Dermis microvascular lymphatic vessel endothelial cell (primary cell): ENCODE results near the gene SMIM44. TPM values are rescaled to one million over a fixed set of nuclear protein-coding genes. Genes with fewer than 3 reads are reported as not detected.

ENCODE experiments used
- DNase-seq, 2 donors: peaks; one replicate each; pipeline versions ENCODE4 v3.0.0 to v3.0.0-alpha.2; 2010; ENCODE audit warnings: low read depth in 2 of 2
- total RNA-seq: library from RNA; depleted of rRNA; stranded (reverse); fragments of >200 nt; gene quantifications from 2 replicates; pipeline ENCODE4 v1.2.1, GENCODE V29; 2014

The SMIM44 gene
- total RNA-seq, 1 donor from 2014 or later, result not detected

DNA sequence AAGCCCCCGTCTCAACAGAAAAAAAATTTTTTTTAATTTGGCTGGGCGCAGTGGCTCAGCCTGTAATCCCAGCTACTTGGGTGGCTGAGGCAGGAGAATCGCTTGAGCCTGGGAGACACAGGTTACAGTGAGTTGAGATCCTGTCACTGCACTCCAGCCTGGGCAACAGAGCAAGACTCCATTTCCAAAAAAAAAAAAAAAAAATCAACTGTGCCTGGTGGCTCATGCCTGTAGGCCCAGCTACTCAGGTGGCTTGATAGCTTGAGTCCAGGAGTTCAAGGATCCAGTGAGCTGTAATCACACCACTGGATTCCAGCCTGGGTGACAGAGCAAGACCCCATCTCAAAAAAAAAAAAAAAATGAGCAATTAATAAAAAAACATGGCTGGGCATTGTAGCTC is 18.5 kb upstream of the SMIM44 start:
- no peak for DNase-seq

GRCh38 chr19:3500429-3501101 is 17.3 kb upstream of the SMIM44 start, which contains the start of gene DOHH:
DOHH (minus strand) TSS chr19:3500674; CDS start chr19:3496814, 3,860 bp downstream.
- DNase-seq, result peak; percentile 95 to 96

GRCh38 chr19:3499738-3500428 is 16.6 kb upstream of the SMIM44 start:
- no peak for DNase-seq

GRCh38 chr19:3497757-3498520 is 14.7 kb upstream of the SMIM44 start:
- no peak for DNase-seq

DNA sequence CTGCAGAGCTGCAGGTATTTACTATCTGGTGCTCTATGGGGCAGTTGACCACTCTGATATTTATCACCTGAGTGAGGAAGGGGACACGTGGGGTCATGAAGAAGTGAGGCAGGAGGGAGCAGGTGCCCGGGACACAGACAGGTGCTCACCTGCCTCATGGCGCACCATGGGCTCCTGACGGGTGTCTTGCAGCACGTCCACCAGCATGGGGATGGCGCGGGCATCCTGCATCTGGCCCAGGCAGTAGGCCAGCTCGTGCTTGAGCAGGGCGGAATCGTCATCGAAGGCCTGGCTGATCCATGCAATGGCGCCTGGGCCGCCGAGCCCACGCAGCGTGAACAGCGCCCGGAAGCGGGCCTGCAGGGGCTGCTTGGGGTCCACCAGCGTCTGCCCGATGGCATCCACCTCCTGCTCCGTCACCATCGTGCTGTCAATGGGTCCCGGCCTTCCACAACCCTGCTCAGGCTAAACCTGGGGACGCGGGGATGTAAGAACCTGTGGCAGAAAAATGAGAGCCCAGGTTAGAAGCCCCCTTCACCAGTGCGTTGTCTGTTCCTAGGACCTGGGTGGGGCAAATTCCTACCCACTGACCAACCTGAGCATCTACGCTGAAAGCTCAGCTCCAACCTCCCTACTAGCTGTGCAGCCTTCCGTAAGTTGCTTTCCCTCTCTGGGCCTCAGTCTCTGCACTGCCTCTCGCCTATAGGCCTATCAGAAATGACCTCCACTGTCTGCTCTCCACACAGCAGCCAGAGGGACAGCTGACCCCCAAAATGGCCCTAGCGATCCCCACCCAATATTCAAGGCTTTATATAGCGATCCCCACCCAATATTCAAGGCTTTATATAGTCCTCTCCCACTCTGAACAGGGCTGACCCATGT is 13.4 kb upstream of the SMIM44 start:
- no peak for DNase-seq

GRCh38 chr19:3494559-3494958 is 11.3 kb upstream of the SMIM44 start:
- DNase-seq, result no peak

DNA sequence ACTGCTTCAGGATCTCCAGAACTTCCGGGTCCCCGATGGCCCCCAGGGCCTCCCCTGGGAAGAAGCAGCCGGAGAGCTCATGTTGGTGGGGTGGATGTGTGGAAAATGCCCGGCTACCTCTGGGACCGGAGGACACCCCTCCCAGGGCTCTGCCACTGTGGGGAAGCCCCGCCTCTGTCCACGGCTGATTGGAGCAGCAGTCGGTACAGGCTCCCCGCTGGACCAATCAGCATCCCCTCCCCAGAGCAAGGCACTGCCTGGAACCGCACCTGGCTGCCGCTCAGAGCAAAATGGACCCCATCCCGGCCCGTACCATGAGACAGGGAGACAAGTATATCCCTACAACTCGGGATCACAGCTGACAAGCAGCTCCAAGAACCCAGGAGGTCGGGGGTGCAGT is 10.8 kb upstream of the SMIM44 start:
- DNase-seq, result no peak

DNA sequence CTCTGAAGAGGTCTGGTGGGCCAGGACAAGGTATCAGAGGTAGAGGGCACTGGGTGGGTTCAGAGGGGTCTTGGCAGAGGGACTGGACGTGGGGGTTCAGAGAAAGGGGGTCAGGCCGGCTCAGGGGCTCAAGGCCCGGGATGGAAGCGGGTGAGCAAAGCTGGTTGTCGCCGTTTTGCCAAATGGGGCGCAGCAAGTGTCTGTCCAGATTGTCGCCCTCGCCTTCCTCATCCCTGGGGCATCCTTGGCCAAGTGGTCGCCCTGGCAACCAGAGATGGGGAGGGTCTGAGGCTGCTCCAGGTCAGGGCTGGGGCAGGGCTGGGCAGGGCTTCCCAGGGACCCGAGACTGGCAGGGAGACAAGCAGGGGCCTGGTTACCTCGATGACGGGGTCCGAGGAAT is 10.4 kb upstream of the SMIM44 start:
- no peak for DNase-seq

DNA sequence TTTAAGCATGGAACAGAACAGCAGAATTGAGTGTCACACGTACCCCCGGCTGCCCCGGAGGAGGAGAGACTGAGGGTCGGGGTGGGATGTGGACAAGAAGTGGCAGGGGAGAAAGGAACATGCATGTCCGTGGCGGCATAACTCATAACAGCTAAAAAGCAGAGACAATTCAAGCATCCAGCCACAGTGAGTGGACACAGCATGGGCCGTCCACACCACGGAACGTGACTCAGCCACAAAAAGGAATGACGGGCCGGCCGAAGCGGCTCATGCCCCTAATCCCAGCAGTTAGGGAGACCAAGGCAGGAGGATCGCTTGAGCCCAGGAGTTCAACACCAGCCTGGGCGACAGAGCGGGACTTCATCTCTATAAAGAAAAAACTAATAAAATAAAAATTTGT is 9.7 kb upstream of the SMIM44 start:
- no peak for DNase-seq

GRCh38 chr19:3492131-3492839 is 9.0 kb upstream of the SMIM44 start:
- no peak for DNase-seq

DNA sequence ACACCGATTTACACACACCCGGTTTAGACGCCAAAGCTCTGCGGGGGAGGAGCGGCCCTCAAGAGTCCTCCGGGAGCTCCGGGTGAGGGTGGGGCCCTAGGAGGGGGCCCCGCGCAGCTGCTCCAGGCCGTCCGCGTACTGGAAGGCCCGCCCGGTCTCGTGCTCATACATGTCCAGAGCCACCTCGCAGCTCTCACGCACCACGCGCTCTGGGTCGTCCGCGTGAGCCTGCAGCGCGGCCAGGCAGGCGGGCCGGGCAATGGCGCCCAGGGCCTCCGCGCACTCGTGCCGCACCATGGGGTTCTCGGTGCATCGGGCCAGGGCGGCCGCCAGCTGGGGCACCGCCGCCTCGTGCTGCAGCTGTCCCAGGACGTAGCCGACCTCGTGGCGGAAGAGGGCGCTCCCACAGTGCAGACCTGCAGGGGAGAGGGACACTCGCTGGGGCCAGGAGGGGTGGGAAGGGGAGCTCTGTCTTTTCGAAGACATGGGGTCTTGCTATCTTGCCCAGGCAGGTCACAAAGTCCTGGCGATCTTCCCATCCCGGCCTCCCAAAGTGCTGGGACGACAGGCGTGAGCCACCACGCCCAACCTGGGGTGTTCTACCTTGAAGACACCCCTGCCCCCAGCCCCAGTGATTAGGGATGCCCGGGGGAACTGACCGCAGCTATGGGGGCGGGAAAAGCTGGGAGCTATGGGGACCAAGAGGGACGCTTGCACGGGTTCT is 8.3 kb upstream of the SMIM44 start:
- no peak for DNase-seq

DNA sequence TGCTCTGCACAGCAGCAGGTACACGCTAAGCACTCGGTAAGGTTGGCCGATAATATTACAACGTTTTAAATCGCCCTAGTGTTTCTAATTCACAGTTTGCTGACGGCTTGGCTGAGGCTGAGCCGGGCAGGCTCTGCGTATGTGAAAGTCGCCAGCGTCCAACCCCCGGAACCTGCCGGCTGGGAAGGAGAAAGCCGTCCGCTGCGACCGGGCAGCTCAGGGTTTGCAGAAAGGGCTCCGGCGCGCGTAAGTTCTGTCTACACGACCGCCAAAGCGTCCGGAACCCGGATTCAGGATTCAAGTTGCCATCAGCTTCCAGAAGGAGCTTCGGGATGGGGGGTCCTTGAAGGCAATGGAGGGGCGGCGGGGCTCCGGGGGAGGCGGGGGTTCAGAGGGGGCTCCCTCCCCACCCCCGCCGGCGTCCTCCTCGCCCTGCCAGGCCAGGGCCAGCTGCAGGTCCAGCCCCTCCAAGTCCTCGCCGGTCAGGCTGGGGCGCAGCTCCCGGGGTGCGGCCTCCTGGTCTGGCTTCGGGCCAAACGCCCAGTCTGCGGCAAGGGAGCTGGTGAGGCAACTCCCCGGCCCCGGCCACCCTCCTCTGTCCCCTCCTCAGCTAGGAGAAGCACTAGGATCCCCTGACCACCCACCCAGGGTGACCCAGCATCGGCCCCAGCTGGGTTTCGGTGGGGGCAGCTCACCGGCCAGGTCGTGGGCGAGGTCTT is 575 bp downstream of the SMIM44 start:
- DNase-seq, result no peak

- no peak for DNase-seq
Measured at GRCh38 chr19:3481241-3482090, 1.8 kb downstream of the SMIM44 start.

DNA sequence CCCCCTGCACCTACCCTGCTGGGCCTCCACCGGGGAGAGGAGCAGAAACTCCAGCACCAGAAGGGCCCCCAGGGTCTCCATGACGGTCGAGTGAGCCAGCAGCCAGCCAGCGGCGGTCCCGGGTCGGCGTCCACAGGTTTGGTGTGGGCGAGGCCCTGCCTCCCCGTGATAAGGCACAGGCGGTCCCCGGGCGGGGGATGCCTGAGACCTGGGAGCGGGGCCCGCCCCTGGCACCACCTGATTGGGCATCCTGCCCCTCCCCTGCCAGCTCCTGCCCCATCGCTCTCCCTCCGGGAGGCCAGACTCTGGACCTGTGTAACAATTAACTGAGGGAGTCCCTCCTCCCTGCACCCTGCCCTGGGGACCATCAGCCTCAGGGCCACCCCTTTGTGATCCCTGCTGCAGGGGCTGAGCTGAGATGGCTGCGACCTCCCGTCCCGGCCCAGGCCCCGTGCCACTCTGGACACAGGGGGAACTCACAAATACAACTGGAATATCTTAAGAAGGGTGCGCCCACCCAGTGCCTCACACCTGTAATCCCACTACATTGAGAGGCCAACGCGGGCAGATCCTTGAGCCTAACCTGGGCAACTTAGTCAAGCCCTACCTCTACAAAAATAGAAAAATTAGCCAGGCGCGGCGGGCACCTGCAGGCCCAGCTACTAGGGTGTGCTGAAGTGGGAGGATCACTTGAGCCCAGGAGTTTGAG is 2.7 kb downstream of the SMIM44 start, which contains the start of gene SMIM24:
SMIM24 (minus strand) TSS at position 143 of the 709 bp plus-strand sequence; CDS start at position 81, 62 bp downstream.
- no peak for DNase-seq

DNA sequence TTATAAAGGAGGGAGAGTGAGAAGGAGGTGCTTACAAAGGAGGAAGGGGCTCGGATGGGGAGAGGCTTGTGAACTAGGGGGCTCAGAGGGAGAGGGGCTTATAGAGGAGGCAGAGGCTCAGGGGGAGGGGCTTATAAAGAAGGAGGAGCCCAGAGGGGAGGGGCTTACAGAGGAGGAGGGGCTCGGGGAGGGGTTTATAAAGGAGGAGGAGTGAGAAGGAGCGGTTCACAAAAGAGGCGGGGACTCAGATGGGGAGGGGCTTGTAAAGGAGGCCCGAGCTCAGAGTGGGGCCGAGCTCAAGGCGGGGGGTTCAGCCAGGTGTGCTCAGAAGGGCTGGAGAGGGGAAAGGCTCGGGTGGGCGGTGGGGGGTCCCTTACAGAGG is 3.4 kb downstream of the SMIM44 start:
- DNase-seq, result peak in 1 of 2 donors; percentile 14

DNA sequence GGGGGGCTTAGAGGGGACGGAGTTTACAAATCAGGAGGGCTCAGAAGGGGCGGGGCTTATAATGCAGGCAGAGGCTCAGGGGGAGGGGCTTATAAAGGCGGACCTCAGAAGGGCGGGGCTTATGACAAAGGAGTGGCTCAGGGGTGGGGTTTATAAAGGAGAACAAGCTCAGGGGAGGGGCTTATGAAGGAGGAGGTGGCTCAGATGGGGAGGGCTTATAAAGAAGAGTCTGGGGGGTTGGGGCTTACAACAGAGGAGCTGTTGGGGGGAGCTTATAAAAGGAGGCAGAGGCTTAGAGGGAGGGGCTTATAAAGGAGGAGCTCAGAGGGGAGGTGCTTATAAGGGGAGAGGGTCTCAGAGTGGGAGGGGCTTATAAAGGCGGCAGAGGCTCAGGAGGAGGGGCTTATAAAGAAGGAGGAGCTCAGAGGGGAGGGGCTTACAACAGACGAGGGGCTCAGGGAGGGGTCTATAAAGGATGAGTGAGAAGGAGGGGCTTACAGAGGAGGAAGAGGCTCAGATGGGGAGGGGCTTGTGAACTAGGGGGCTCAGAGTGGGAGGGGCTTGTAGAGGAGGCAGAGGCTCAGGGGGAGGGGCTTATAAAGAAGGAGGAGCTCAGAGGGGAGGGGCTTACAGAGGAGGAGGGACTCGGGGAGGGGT is 3.9 kb downstream of the SMIM44 start:
- peak in 1 of 2 donors; percentile 19 for DNase-seq
